Measurements from ENCODE around the gene GAGE10.
"Not testable (repeated sequence)": the region's sequence is repeated elsewhere in the genome, so short reads cannot be mapped to it uniquely, and the experiment has no call there.

GRCh38 chrX:49330421-49330820 lies 27.0 kb downstream of the GAGE10 start:
- not testable (repeated sequence) for TF ChIP-seq CTCF, POLR2A, EP300 (IDR thresholded peaks at IDR 0.05)
